K562 (cell line): ENCODE measurements around the gene HNRNPLL. TPM values are rescaled to one million over a fixed set of nuclear protein-coding genes. Genes with fewer than 3 reads are reported as not detected.

ENCODE experiments used
- ATAC-seq: fragments of 200-7000 bp; cut with Tn5 transposase; 3 replicates; pipeline ENCODE4 v1.9.1; 2020; ENCODE audit warnings: moderate library complexity
- BruUV-seq: library from RNA; stranded (reverse); fragments of 400-500 nt; replicated peaks from 2 replicates; lab custom pipeline; 2021; lab: Mats Ljungman, UMichigan
- CTCF ChIA-PET: fragments of 300-600 bp; formaldehyde crosslinking; extraction: SDS; loops from one replicate; lab custom pipeline; 2021; ENCODE audit warnings: low intra/inter-chr PET ratio; lab: Yijun Ruan, JAX
- POLR2A ChIA-PET: fragments of 300-600, 350-650 bp; sonication (Branson Sonifier 250); formaldehyde crosslinking; extraction: SDS; loops from one replicate; lab custom pipeline; 2021; ENCODE audit warnings: antibody characterized with exemption, inconsistent platforms; lab: Yijun Ruan, JAX
- DNase-seq, 4 experiments: peaks; one replicate each; pipeline versions ENCODE4 v3.0.0 to v3.0.0-alpha.2; 2011 to 2018; ENCODE audit warnings: low spot score in 3 of 4, mixed read lengths in 3 of 4; ENCODE audit errors: extremely low read depth in 1 of 4
- FAIRE-seq: peaks from 2 replicates; lab custom pipeline; 2011; peaks lifted over from hg19 to GRCh38; lab: Jason Lieb, UNC
- H2AFZ ChIP-seq: 2 replicates; pipeline ENCODE4 v1.6.0; 2011; ENCODE audit warnings: low read depth, low read length, control low read depth, inconsistent platforms
- H3K27ac ChIP-seq: fragments of 200-600 bp; 3 replicates; pipeline ENCODE4 v1.8.0; 2011; ENCODE audit warnings: low read depth, mild to moderate bottlenecking, control low read depth, inconsistent platforms, low read length, moderate library complexity, mixed read lengths; ENCODE audit errors: extremely low read depth
- H3K27me3 ChIP-seq, 2 experiments: fragments of 300-600 bp in 1 of 2; 2 replicates in 1 of 2; 3 replicates in 1 of 2; pipeline versions ENCODE4 v1.6.0 to v1.8.0; 2011; ENCODE audit warnings: inconsistent platforms in 2 of 2, low read length in 2 of 2, mild to moderate bottlenecking in 1 of 2, mixed read lengths in 1 of 2, moderate library complexity in 1 of 2; ENCODE audit not compliant: control insufficient read depth in 2 of 2, insufficient read depth in 2 of 2
- H3K36me3 ChIP-seq: fragments of 300-600 bp; 3 replicates; pipeline ENCODE4 v1.8.0; 2011; ENCODE audit warnings: mild to moderate bottlenecking, low read length, inconsistent platforms; ENCODE audit not compliant: control insufficient read depth, insufficient read depth
- H3K4me1 ChIP-seq, 2 experiments: fragments of 200-600 bp in 1 of 2; replicated peaks in 1 of 2; 2 replicates in 1 of 2; 3 replicates in 1 of 2; pipeline versions ENCODE4 v1.5.1 to v1.8.0; 2011; ENCODE audit warnings: inconsistent platforms in 2 of 2, low read length in 2 of 2, mild to moderate bottlenecking in 1 of 2, mixed read lengths in 1 of 2, moderate library complexity in 1 of 2; ENCODE audit not compliant: control insufficient read depth in 2 of 2, insufficient read depth in 2 of 2
- H3K4me2 ChIP-seq: 2 replicates; pipeline ENCODE4 v1.6.1; 2011; ENCODE audit warnings: low read length, control low read depth, inconsistent platforms, mixed read lengths; ENCODE audit not compliant: insufficient read depth
- H3K4me3 ChIP-seq: fragments of 200-600 bp; sonication (generic), shearing (Covaris generic); 2 replicates; pipeline ENCODE4 v1.5.1; 2016; ENCODE audit warnings: control low read depth, inconsistent platforms
- H3K79me2 ChIP-seq: fragments of 200-600 bp; 3 replicates; pipeline ENCODE4 v1.8.0; 2011; ENCODE audit warnings: low read length, inconsistent platforms; ENCODE audit not compliant: control insufficient read depth, insufficient read depth
- H3K9ac ChIP-seq, 2 experiments: 2 replicates each; pipeline versions ENCODE4 v1.6.0 to v1.6.1; 2011; ENCODE audit warnings: low read depth in 2 of 2, low read length in 2 of 2, control low read depth in 1 of 2, inconsistent platforms in 1 of 2, mild to moderate bottlenecking in 1 of 2, mixed read lengths in 1 of 2; ENCODE audit not compliant: insufficient read depth in 1 of 2
- H3K9me1 ChIP-seq: one replicate; pipeline ENCODE4 v1.6.0; 2011; ENCODE audit warnings: inconsistent platforms, mild to moderate bottlenecking, low read length, moderate library complexity; ENCODE audit not compliant: control insufficient read depth, insufficient read depth
- H3K9me3 ChIP-seq: replicated peaks from 2 replicates; pipeline ENCODE4 v1.5.1; 2011; ENCODE audit warnings: low read depth, low read length, inconsistent platforms; ENCODE audit not compliant: control insufficient read depth, insufficient read depth
- H4K20me1 ChIP-seq: replicated peaks from 2 replicates; pipeline ENCODE4 v1.6.1; 2011; ENCODE audit warnings: low read length, inconsistent platforms, mixed read lengths; ENCODE audit not compliant: control insufficient read depth, insufficient read depth
- CBFA2T3 ChIP-seq: fragments of 450-650 bp; IDR thresholded peaks from 2 replicates; pipeline ENCODE4 v1.6.1; 2017
- ELK1 ChIP-seq: sonication (generic); formaldehyde crosslinking; IDR thresholded peaks from 2 replicates; pipeline ENCODE4 v1.8.1; 2022; ENCODE audit warnings: missing genetic modification reagents
- FOXO4 ChIP-seq: fragments of 450-650 bp; formaldehyde crosslinking; IDR thresholded peaks from 2 replicates; pipeline ENCODE4 v1.4.0; 2020; ENCODE audit warnings: mild to moderate bottlenecking, moderate library complexity
- HDAC1 ChIP-seq, 2 experiments: fragments of 450-650 bp; IDR thresholded peaks; 2 replicates each; pipeline ENCODE4 v1.6.1; 2016 to 2017; ENCODE audit warnings: inconsistent platforms in 1 of 2, mild to moderate bottlenecking in 1 of 2, moderate library complexity in 1 of 2
- PHF20 ChIP-seq: fragments of 450-650 bp; IDR thresholded peaks from 2 replicates; pipeline ENCODE4 v1.6.1; 2018; ENCODE audit not compliant: partially characterized antibody
- SIRT6 ChIP-seq: IDR thresholded peaks from one replicate; pipeline ENCODE4 v1.6.1; 2012; ENCODE audit warnings: low read depth, mild to moderate bottlenecking, control low read depth, inconsistent platforms, low read length, moderate library complexity
- SLC30A9 ChIP-seq: fragments of 250-450 bp; sonication (Bioruptor Pico); IDR thresholded peaks from 2 replicates; pipeline ENCODE4 v1.8.0; 2022; ENCODE audit warnings: mild to moderate bottlenecking, moderate library complexity
- SMC3 ChIP-seq: conservative IDR thresholded peaks from 2 replicates; pipeline ENCODE4 v1.6.1; 2011; ENCODE audit warnings: low read depth, low read length, improper control_type of control experiment; ENCODE audit not compliant: insufficient read depth
- whole genome bisulfite sequencing: fragments of 100-300 bp; shearing (Covaris generic); methylation state at CpG from one replicate; pipeline ENCODE4 v1.1.6; 2016; ENCODE audit warnings: low coverage, mixed read lengths; ENCODE audit not compliant: insufficient coverage; ENCODE audit errors: missing lambda C conversion rate; 5-methylcytosine and 5-hydroxymethylcytosine counted together
- in situ Hi-C: fragments of 300-500 bp; cut with MboI; formaldehyde crosslinking; loops from 4 replicates; pipeline ENCODE4 v1.15.0; 2018; ENCODE audit warnings: inconsistent platforms, mixed read lengths
- intact Hi-C: fragments of 100-400 bp; cut with micrococcal nuclease; formaldehyde crosslinking; loops from 2 replicates; pipeline ENCODE4 v1.14.2; 2022
- polyA plus RNA-seq, 8 experiments: library from polyadenylated mRNA; depleted of rRNA in 4 of 8; stranded (reverse) in 5 of 8; unstranded in 3 of 8; fragments of >200 nt; fragmentation: Nextera tagmentation in 2 of 8; fragmentation: Illumina TruSeq in 1 of 8; extraction: Ambion mirVana in 2 of 8; extraction: Trizol in 1 of 8; gene quantifications; 2 replicates each; pipeline versions ENCODE4 v1.2.1 to v1.2.3, GENCODE V29; 2011 to 2014; ENCODE audit warnings: inconsistent platforms in 1 of 8, missing spikeins in 1 of 8
- total RNA-seq, 7 experiments: library from RNA; depleted of rRNA in 6 of 7; stranded (reverse); fragments of >200 nt in 6 of 7; fragmentation: Illumina TruSeq in 2 of 7; extraction: Trizol in 2 of 7; gene quantifications; 2 replicates each; pipeline versions ENCODE4 v1.2.1 to v1.2.3, GENCODE V29; 2011 to 2021; ENCODE audit warnings: low replicate concordance in 1 of 7

HNRNPLL gene
- total and polyA plus RNA-seq, 9 of the 15 experiments (the other 6 are each of a cell fraction or from before 2014, with no cell fraction given) = 19.8 to 135 (median 57.8) TPM

- H3K9ac ChIP-seq = peak overlapping the region in 1 of 2 experiments; percentile 7; a peak in 1 of 4 replicates
- no peak for DNase-seq
- TF ChIP-seq ELK1 (CRISPR knock-in tag) = no peak
- no peak overlapping the region for H3K4me3 ChIP-seq
- no peak for FAIRE-seq
- H3K9me3 ChIP-seq = no peaks in the 10 kb centered on the region
- in situ Hi-C loops (no loop called here), intact Hi-C loops (no loop called here)
- H3K9me1 ChIP-seq = no peaks in the 10 kb centered on the region
- H3K79me2 ChIP-seq = no peaks in the 10 kb centered on the region
- ChIA-PET POLR2A (no interaction called here), CTCF (no interaction called here)
- H3K36me3 ChIP-seq = no peaks in the 10 kb centered on the region
- H3K4me2 ChIP-seq = no peak overlapping the region
- 0 out of 2 replicates have a peak overlapping the region, but pooled peaks have one; percentile 5 for H2AFZ ChIP-seq
- ATAC-seq = no peak
- H3K27ac ChIP-seq = no peak overlapping the region
- peaks cover 38 to 67% of the 10 kb centered on the region in 2 experiments for H3K4me1 ChIP-seq
- H4K20me1 ChIP-seq = no peaks in the 10 kb centered on the region
- H3K27me3 ChIP-seq = no peaks in the 10 kb centered on the region
- no TSS peak for BruUV-seq
- 96% methylated on average over 2 of the region's 2 CpGs for WGBS
Observed at GRCh38 chr2:38650717-38651116, 48.0 kb upstream of the HNRNPLL start.

- in situ Hi-C loops = no loop called here
- Histone ChIP-seq H3K79me2 (no peaks in the 10 kb centered on the region), H3K9me1 (no peaks in the 10 kb centered on the region), H2AFZ (0 out of 2 replicates have a peak overlapping the region, but pooled peaks have one; percentile 30), H4K20me1 (no peaks in the 10 kb centered on the region), H3K4me3 (no peak overlapping the region), H3K9me3 (no peaks in the 10 kb centered on the region), H3K36me3 (no peaks in the 10 kb centered on the region), H3K27ac (no peak overlapping the region; the same call in 2 of the 3 replicates), H3K9ac (no peak overlapping the region), H3K4me1 (peaks cover 41 to 62% of the 10 kb centered on the region in 2 experiments), H3K4me2 (no peak overlapping the region), H3K27me3 (no peaks in the 10 kb centered on the region)
- POLR2A ChIA-PET = no interaction called here
- intact Hi-C loops = no loop called here
- TF ChIP-seq CBFA2T3 (no peak), SMC3 (no peak), HDAC1 (IDR thresholded peaks at IDR 0.05) (no peak), FOXO4 (CRISPR knock-in tag) (no peak), PHF20 (no peak), SIRT6 (no peak), SLC30A9 (CRISPR knock-in tag) (no peak)
- FAIRE-seq = no peak
- no peak for DNase-seq
- no TSS peak for BruUV-seq
- 53% methylated on average over 6 of the region's 6 CpGs for WGBS
- CTCF ChIA-PET = no interaction called here
- no peak for ATAC-seq
Observed at GRCh38 chr2:38650012-38650411, 47.3 kb upstream of the HNRNPLL start.
